Measurements from ENCODE around the gene SH3PXD2A. TPM values are rescaled to one million over a fixed set of nuclear protein-coding genes. Genes with fewer than 3 reads are reported as not detected.

SH3PXD2A gene
- total RNA-seq, 1 experiment from 2014 or later = 6.3 TPM

- Histone ChIP-seq H3K36me3 (ENCODE audit: control insufficient read depth, insufficient read depth, low read length) (0 out of 2 replicates have a peak, but pooled peaks cover 3% of the 10 kb centered on the region), H3K4me1 (peaks cover 38% of the 10 kb centered on the region), H3K4me3 (ENCODE audit: low read depth, low read length) (no peak overlapping the region), H3K9me3 (no peaks in the 10 kb centered on the region), H3K27me3 (replicated peaks; ENCODE audit: control insufficient read depth, insufficient read depth, low read length) (no peaks in the 10 kb centered on the region)
- Mint-ChIP-seq H3K36me3 (ENCODE audit: insufficient read depth, unreplicated experiment) (peaks cover 6% of the 10 kb centered on the region), H3K27ac (ENCODE audit: unreplicated experiment) (peak overlapping the region; percentile 70), H3K4me3 (ENCODE audit: unreplicated experiment) (no peak overlapping the region), H3K4me1 (ENCODE audit: low read depth, unreplicated experiment) (peaks cover 24% of the 10 kb centered on the region), H3K9me3 (ENCODE audit: unreplicated experiment) (no peaks in the 10 kb centered on the region), H3K27me3 (ENCODE audit: insufficient read depth, unreplicated experiment) (no peaks in the 10 kb centered on the region)
- no peak for DNase-seq
- no peak for TF ChIP-seq CTCF (IDR thresholded peaks at IDR 0.05; ENCODE audit: insufficient read depth in 1 of 2, low read depth in 1 of 2, low read length in 1 of 2, severe bottlenecking in 1 of 2, unreplicated experiment in 1 of 2)
- ChIA-PET CTCF (interaction anchor here (0.9 kb wide), 1 partner anchor 163 kb away, joined by 3 read pairs; no protein-coding TSS in a partner anchor), POLR2A (no interaction called here)
- intact Hi-C loops (cut with micrococcal nuclease; ENCODE audit: unreplicated experiment) = loop anchor here (10.0 kb wide), 1 partner anchor 307 kb away; no protein-coding TSS in a partner anchor
- BruUV-seq (replicated peaks) = no TSS peak
Observed at GRCh38 chr10:103718247-103718620, 137.1 kb downstream of the SH3PXD2A start.

GRCh38 chr10:103717341-103718246 lies 137.8 kb downstream of the SH3PXD2A start:
- Histone ChIP-seq H3K4me1 (peaks cover 38% of the 10 kb centered on the region), H3K27me3 (replicated peaks; ENCODE audit: control insufficient read depth, insufficient read depth, low read length) (no peaks in the 10 kb centered on the region), H3K36me3 (ENCODE audit: control insufficient read depth, insufficient read depth, low read length) (0 out of 2 replicates have a peak, but pooled peaks cover 3% of the 10 kb centered on the region), H3K9me3 (no peaks in the 10 kb centered on the region), H3K4me3 (ENCODE audit: low read depth, low read length) (no peak overlapping the region)
- Mint-ChIP-seq H3K27ac (ENCODE audit: unreplicated experiment) (peak overlapping the region; percentile 70), H3K9me3 (ENCODE audit: unreplicated experiment) (no peaks in the 10 kb centered on the region), H3K36me3 (ENCODE audit: insufficient read depth, unreplicated experiment) (peaks cover 6% of the 10 kb centered on the region), H3K4me3 (ENCODE audit: unreplicated experiment) (no peak overlapping the region), H3K4me1 (ENCODE audit: low read depth, unreplicated experiment) (peaks cover 24% of the 10 kb centered on the region), H3K27me3 (ENCODE audit: insufficient read depth, unreplicated experiment) (no peaks in the 10 kb centered on the region)
- no TSS peak for BruUV-seq (replicated peaks)
- no peak for TF ChIP-seq CTCF (IDR thresholded peaks at IDR 0.05; ENCODE audit: insufficient read depth in 1 of 2, low read depth in 1 of 2, low read length in 1 of 2, severe bottlenecking in 1 of 2, unreplicated experiment in 1 of 2)
- intact Hi-C loops (cut with micrococcal nuclease; ENCODE audit: unreplicated experiment) = loop anchor here (2.0 to 10.0 kb wide), 4 partner anchors 15 to 307 kb away; no protein-coding TSS in a partner anchor
- peak; percentile 33 to 56 for DNase-seq
- CTCF ChIA-PET = interaction anchor here (0.6 to 0.9 kb wide), 4 partner anchors 57 to 164 kb away, joined by 3 read pairs; no protein-coding TSS in a partner anchor
- POLR2A ChIA-PET = interaction anchor here (0.7 kb wide), 1 partner anchor 77 kb away, joined by 3 read pairs; no protein-coding TSS in a partner anchor

All from Caco-2 (cell line).